Hematopoietic multipotent progenitor cell treated with erythropoietin and hydrocortisone succinate and interleukin-3 and kit ligand, for 8 days (in vitro differentiated cells): ENCODE results near the gene SUPT20HL1.

ENCODE experiments used
- DNase-seq: peaks from one replicate; pipeline ENCODE4 v3.0.0-alpha.2; 2015

SUPT20HL1 gene

DNA sequence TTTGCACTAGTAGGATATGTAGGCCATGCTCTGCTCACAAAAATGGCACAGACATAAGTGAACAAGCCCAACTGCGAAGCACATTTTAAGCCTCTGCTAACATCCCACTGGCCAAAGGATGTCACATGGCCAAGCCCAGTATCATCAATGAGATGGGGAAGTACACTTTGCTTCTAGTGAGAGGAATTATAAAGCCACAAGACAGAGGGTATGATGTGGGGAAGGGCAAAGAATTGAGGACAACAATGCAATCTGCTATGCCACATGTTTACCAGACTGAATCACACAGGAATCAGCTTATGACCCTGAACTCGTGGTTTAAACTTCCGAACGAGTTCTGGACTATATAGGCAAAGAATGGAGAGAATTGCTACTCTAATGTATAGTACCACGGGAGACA lies 39.1 kb downstream of the SUPT20HL1 start:
- no peak for DNase-seq

DNA sequence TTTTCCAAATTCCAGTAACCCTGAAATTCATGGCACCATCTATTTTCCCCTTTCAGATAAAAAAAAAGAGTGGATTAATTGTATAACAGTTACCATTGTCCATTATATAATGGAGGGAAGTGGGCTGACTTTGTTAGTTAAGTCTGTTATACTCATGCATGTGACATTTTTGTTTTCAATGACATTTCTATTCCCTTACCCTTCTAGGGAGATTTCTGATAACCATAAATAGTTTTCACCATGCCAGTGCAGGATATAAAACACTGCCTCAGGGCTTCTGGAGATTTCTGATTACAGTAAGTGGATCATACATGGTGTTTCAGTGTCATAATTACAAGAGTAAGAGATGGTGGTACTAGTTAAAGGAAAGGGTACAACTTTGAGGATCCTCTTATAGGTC lies 45.5 kb downstream of the SUPT20HL1 start:
- no peak for DNase-seq
